ENCODE data around the gene LYPLA2. TPM values are rescaled to one million over a fixed set of nuclear protein-coding genes. Genes with fewer than 3 reads are reported as not detected.

Gene LYPLA2
- total RNA-seq, 4 donors from 2014 or later = 25.7 to 30.4 (median 29.2) TPM

DNA sequence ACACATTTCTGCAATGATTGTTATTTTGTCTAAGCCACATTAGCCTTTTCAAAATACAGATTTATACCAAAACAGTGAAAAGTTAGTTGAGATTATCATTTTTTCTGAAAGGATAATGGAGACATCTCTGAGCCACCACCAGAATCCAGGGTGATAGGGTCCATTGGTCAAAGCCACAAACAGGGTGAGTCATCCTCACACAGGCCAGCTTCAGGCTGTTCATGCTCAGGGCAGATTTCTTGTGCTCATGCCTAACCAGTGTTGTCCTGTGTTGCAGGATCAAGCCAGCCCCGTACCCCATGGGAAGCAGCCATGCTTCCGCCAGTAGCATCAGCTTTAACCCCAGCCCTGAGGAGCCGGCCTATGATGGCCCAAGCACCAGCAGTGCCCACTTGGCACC lies 34.3 kb upstream of the LYPLA2 start:
- WGBS, 2 donors (ENCODE audit: low coverage in 1 of 2) = 91% methylated on average over 3 of the region's 3 CpGs; no CpG with 5 or more reads in 1 of the 2 donors
- peaks cover 0 to 17% (median 4%) of the 10 kb centered on the region in 3 donors for H3K4me1 ChIP-seq
- H3K27ac ChIP-seq = no peak overlapping the region
- no peaks in the 10 kb centered on the region for H3K27me3 ChIP-seq
- no peak overlapping the region for H3K4me3 ChIP-seq
- no peak for ATAC-seq
- no peaks in the 10 kb centered on the region for H3K9me3 ChIP-seq
- TF ChIP-seq POLR2A (IDR thresholded peaks at IDR 0.05) = no peak
- TF ChIP-seq EP300 (IDR thresholded peaks at IDR 0.05) = no peak
- no peak for TF ChIP-seq POLR2AphosphoS5 (IDR thresholded peaks at IDR 0.05)
- TF ChIP-seq CTCF (IDR thresholded peaks at IDR 0.05) = no peak
- peaks cover 4 to 100% of the 10 kb centered on the region in 2 donors for H3K36me3 ChIP-seq

GRCh38 chr1:23757812-23758211 lies 33.1 kb upstream of the LYPLA2 start:
- TF ChIP-seq POLR2AphosphoS5 (IDR thresholded peaks at IDR 0.05) = no peak
- H3K4me1 ChIP-seq = peaks cover 0 to 21% (median 4%) of the 10 kb centered on the region in 3 donors
- 71 to 88% methylated on average over 1 of the region's 1 CpG for WGBS, 2 donors (ENCODE audit: low coverage in 1 of 2)
- H3K27me3 ChIP-seq = no peaks in the 10 kb centered on the region
- H3K36me3 ChIP-seq = peaks cover 0 to 98% of the 10 kb centered on the region in 2 donors
- no peak overlapping the region for H3K4me3 ChIP-seq
- H3K9me3 ChIP-seq = no peaks in the 10 kb centered on the region
- H3K27ac ChIP-seq = no peak overlapping the region
- ATAC-seq = no peak

DNA sequence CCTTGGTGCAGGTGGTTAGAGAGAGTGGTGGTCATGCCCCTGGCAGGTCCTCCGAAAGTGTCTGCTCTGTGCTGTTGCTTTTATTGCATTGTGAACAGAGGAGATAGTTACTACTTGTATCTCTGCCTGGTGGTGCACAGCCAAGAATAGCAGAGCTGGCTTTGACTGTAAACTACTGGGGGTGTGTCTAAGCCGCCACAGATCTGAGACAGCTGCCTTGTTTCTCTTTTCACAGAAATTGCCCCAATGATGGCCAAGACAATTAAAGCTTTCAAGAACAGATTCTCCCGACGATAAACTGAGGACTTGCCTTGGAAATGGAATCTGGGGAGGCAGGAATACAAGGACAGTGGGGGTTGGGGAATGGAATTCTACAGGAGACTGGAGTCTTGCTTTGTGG lies 31.7 kb upstream of the LYPLA2 start:
- peaks cover 0 to 91% of the 10 kb centered on the region in 2 donors for H3K36me3 ChIP-seq
- no peaks in the 10 kb centered on the region for H3K9me3 ChIP-seq
- ATAC-seq = no peak
- H3K27ac ChIP-seq = peak overlapping the region in 2 of 4 donors; percentile 38 to 42
- peaks cover 0 to 35% (median 4%) of the 10 kb centered on the region in 3 donors for H3K4me1 ChIP-seq
- no peak for TF ChIP-seq CTCF (IDR thresholded peaks at IDR 0.05)
- TF ChIP-seq EP300 (IDR thresholded peaks at IDR 0.05) = no peak
- no peak for TF ChIP-seq POLR2AphosphoS5 (IDR thresholded peaks at IDR 0.05)
- no peak for TF ChIP-seq POLR2A (IDR thresholded peaks at IDR 0.05)
- WGBS, 2 donors (ENCODE audit: low coverage in 1 of 2) = 33 to 63% methylated on average over 2 to 4 of the region's 4 CpGs
- H3K4me3 ChIP-seq = no peak overlapping the region
- H3K27me3 ChIP-seq = no peaks in the 10 kb centered on the region

DNA sequence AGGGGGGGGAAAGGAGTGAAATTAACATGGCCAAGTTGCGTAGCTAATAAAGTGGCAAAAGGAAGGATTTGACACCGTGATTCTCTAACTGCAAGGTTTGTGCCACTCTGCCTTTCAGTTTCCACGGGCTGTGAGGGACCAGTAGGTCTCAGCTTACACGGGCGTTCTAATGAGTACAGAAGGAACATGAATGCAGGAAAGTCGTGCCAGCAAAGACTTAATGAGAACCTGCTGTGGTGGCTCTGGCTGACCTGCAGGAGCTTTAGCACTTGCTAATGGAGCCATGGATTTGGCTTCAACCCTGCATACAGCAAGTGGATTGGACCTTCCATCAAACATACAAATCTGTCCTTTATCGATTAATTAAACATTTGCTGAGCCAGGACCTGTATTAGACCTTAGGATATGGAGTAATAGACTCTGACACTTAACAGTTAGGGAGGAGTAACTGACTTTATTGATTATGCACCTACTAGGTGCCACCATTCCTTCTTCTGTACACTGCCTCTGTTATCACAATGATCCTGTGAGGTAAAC lies 27.8 kb upstream of the LYPLA2 start:
- Histone ChIP-seq H3K36me3 (peaks cover 0 to 79% of the 10 kb centered on the region in 2 donors), H3K4me1 (peaks cover 0 to 36% (median 4%) of the 10 kb centered on the region in 3 donors), H3K9me3 (no peaks in the 10 kb centered on the region), H3K4me3 (no peak overlapping the region), H3K27ac (peak overlapping the region in 2 of 4 donors; percentile 44 to 53), H3K27me3 (no peaks in the 10 kb centered on the region)
- ATAC-seq = no peak
- TF ChIP-seq CTCF (IDR thresholded peaks at IDR 0.05) = no peak
- no peak for TF ChIP-seq POLR2AphosphoS5 (IDR thresholded peaks at IDR 0.05)
- WGBS, 2 donors (ENCODE audit: low coverage in 1 of 2) = 75 to 77% methylated on average over 3 to 5 of the region's 7 CpGs

DNA sequence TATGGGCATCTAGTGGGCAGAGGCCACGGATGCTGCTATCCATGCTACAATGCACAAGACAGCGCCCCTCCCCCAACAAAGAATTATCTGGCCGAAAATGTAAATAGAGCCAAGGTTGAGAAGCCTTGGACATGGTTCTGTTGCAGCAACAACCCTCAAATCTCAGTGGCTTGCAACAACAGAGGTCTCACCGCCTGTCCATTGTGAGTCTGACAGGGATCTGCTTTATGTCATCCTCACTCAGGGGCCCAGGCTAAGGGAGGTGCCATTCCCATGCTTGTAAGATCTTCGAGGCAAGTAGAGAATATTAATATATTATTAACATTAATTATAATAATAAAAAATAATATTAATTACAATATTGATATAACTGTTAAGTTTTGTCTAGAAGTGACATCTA lies 22.2 kb upstream of the LYPLA2 start:
- Histone ChIP-seq H3K4me1 (peaks cover 0 to 20% (median 0%) of the 10 kb centered on the region in 3 donors), H3K36me3 (peaks cover 0 to 60% of the 10 kb centered on the region in 2 donors), H3K4me3 (no peak overlapping the region), H3K27me3 (no peaks in the 10 kb centered on the region), H3K27ac (no peak overlapping the region), H3K9me3 (no peaks in the 10 kb centered on the region)
- no peak for TF ChIP-seq POLR2AphosphoS5 (IDR thresholded peaks at IDR 0.05)
- TF ChIP-seq CTCF (IDR thresholded peaks at IDR 0.05) = no peak
- no peak for TF ChIP-seq POLR2A (IDR thresholded peaks at IDR 0.05)
- TF ChIP-seq EP300 (IDR thresholded peaks at IDR 0.05) = no peak
- ATAC-seq = no peak
- 42 to 59% methylated on average over 5 of the region's 5 CpGs for WGBS, 2 donors (ENCODE audit: low coverage in 1 of 2)

Data from gastroesophageal sphincter (tissue), 4 donors.